ENCODE data around the gene CACNA1B.

GRCh38 chr9:138098908-138099791 is 221.6 kb downstream of the CACNA1B start:
- no peak for TF ChIP-seq CTCF (IDR thresholded peaks at IDR 0.05)
- no peak for TF ChIP-seq POLR2A (IDR thresholded peaks at IDR 0.05)
- no peak for TF ChIP-seq POLR2AphosphoS5 (IDR thresholded peaks at IDR 0.05; ENCODE audit: insufficient read depth in 1 of 2, low read depth in 1 of 2)

Data from vagina (tissue), 2 donors.